Gastrocnemius medialis (tissue), 4 donors: Measurements from ENCODE around the gene MYPOP.

Experiments
- POLR2A ChIP-seq, 2 donors: fragments of 450-650 bp; IDR thresholded peaks; one replicate each; pipeline ENCODE4 v1.6.1; 2017; ENCODE audit warnings: antibody characterized with exemption in 2 of 2, mild to moderate bottlenecking in 2 of 2, moderate library complexity in 2 of 2
- TF ChIP-seq, protein P1 (sequence below), 5 experiments: fragments of 450-650 bp in 3 of 5; fragments of 200-600 bp in 2 of 5; sonication (generic) in 2 of 5; IDR thresholded peaks in 4 of 5; conservative IDR thresholded peaks in 1 of 5; 1 replicate in 4 of 5; 2 replicates in 1 of 5; pipeline ENCODE4 v1.5.1; 2016 to 2019; ENCODE audit warnings: antibody characterized with exemption in 5 of 5, mild to moderate bottlenecking in 3 of 5, moderate library complexity in 3 of 5

GRCh38 chr19:45935267-45935666 is 32.9 kb upstream of the MYPOP start:
- TF ChIP-seq POLR2A (IDR thresholded peaks at IDR 0.05), result no peak
- TF ChIP-seq, protein P1, sequence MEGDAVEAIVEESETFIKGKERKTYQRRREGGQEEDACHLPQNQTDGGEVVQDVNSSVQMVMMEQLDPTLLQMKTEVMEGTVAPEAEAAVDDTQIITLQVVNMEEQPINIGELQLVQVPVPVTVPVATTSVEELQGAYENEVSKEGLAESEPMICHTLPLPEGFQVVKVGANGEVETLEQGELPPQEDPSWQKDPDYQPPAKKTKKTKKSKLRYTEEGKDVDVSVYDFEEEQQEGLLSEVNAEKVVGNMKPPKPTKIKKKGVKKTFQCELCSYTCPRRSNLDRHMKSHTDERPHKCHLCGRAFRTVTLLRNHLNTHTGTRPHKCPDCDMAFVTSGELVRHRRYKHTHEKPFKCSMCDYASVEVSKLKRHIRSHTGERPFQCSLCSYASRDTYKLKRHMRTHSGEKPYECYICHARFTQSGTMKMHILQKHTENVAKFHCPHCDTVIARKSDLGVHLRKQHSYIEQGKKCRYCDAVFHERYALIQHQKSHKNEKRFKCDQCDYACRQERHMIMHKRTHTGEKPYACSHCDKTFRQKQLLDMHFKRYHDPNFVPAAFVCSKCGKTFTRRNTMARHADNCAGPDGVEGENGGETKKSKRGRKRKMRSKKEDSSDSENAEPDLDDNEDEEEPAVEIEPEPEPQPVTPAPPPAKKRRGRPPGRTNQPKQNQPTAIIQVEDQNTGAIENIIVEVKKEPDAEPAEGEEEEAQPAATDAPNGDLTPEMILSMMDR (IDR thresholded peaks at IDR 0.05 in 4 of 5, conservative IDR thresholded peaks at IDR 0.05 in 1 of 5), result no peak
